ENCODE measurements around the gene NUDT1.

DNA sequence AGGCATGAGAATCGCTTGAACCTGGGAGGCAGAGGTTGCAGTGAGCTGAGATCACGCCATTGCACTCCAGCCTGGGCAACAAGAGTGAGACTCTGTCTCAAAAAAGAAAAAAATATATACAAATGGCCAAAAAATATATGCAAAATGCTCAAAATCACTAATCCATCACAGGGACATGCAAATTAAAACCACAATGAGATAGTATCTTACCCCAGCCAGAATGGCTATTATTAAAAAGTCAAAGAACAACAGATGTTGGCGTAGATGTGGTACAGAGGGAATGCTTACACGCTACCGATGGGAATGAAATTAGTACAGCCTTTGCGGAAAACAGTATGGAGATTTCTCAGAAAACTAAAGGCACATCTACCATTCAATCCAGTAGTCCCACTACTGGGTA is 54.8 kb downstream of the NUDT1 start:
- TF ChIP-seq, protein P1, sequence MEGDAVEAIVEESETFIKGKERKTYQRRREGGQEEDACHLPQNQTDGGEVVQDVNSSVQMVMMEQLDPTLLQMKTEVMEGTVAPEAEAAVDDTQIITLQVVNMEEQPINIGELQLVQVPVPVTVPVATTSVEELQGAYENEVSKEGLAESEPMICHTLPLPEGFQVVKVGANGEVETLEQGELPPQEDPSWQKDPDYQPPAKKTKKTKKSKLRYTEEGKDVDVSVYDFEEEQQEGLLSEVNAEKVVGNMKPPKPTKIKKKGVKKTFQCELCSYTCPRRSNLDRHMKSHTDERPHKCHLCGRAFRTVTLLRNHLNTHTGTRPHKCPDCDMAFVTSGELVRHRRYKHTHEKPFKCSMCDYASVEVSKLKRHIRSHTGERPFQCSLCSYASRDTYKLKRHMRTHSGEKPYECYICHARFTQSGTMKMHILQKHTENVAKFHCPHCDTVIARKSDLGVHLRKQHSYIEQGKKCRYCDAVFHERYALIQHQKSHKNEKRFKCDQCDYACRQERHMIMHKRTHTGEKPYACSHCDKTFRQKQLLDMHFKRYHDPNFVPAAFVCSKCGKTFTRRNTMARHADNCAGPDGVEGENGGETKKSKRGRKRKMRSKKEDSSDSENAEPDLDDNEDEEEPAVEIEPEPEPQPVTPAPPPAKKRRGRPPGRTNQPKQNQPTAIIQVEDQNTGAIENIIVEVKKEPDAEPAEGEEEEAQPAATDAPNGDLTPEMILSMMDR (IDR thresholded peaks at IDR 0.05; ENCODE audit: low read length), result no peak
- no peak for TF ChIP-seq EZH2 (IDR thresholded peaks at IDR 0.05; ENCODE audit: borderline replicate concordance, low read length)
